ENCODE results near the gene HEXA.
"Not testable (repeated sequence)": the region's sequence is repeated elsewhere in the genome, so short reads cannot be mapped to it uniquely, and the experiment has no call there.

Gene HEXA

DNA sequence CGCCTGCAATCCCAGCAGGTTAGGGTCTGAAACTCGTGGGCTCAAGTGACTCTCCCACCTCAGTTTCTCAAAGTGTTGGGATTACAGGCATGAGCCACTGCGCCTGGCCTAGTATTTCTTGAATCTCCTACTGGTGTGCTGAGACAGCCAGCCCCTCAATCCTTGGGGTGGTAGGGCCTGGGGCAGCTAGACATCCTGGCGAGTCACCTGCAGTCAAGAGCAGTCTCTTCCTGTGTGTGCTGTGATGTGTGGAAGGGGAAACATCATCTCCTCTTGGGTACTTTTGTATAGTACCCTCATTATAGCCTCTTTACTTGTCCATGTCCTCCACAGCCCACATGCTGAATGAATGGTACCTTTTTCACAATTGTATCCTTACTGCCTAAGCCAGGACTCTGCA, 4.9 kb upstream of the HEXA start:
- no peaks in the 10 kb centered on the region for H3K36me3 ChIP-seq (replicated peaks; ENCODE audit: insufficient read depth, low read length)
- H3K27me3 ChIP-seq (replicated peaks; ENCODE audit: insufficient read depth, low read length) = no peaks in the 10 kb centered on the region
- no peak overlapping the region for H2AFZ ChIP-seq (ENCODE audit: low read length)

DNA sequence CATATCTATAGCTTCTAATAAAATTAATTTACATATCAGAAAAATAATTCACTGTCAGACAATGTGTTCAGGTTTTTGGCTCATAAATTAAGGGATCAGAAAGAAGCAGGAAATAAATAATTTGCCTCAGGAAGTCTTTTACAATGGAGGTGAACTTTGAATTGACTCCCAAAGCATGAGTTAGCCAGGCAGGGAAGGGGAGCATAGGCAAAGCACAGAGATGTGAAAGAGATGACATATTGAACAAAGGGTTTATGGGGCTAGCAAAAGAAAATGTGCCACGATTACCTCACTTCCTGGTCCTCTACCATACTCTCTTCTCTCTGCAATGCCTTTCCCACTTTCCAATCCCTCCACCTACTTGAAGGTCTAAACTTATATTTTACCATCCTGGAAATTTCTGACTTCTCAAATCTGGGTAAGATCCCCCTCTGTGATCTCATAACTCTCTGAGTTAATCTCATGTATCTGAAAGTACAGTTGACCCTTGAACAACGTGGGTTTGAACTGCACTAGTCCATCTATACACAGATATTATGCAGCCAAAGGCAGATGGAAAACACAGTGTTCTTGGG, 4.1 kb upstream of the HEXA start:
- H2AFZ ChIP-seq (ENCODE audit: low read length) = no peak overlapping the region
- H3K27ac ChIP-seq (ENCODE audit: low read length) = no peak overlapping the region
- H3K79me2 ChIP-seq (ENCODE audit: low read length) = peaks cover 15% of the 10 kb centered on the region
- H3K27me3 ChIP-seq (replicated peaks; ENCODE audit: insufficient read depth, low read length) = no peaks in the 10 kb centered on the region
- peaks cover 4% of the 10 kb centered on the region for H3K4me1 ChIP-seq (ENCODE audit: low read length)
- H3K4me2 ChIP-seq (ENCODE audit: low read depth, low read length) = no peak overlapping the region
- H3K36me3 ChIP-seq (replicated peaks; ENCODE audit: insufficient read depth, low read length) = no peaks in the 10 kb centered on the region
- no peaks in the 10 kb centered on the region for H3K9me2 ChIP-seq (replicated peaks; ENCODE audit: insufficient read depth, low read length)
- H3K9ac ChIP-seq (ENCODE audit: low read length) = no peak overlapping the region
- DNase-seq = no peak
- no peaks in the 10 kb centered on the region for H3K9me3 ChIP-seq (replicated peaks; ENCODE audit: insufficient read depth, low read length)
- TF ChIP-seq EZH2 (optimal IDR thresholded peaks at IDR 0.05; ENCODE audit: low read depth, low read length) = no peak
- TF ChIP-seq, protein P1, sequence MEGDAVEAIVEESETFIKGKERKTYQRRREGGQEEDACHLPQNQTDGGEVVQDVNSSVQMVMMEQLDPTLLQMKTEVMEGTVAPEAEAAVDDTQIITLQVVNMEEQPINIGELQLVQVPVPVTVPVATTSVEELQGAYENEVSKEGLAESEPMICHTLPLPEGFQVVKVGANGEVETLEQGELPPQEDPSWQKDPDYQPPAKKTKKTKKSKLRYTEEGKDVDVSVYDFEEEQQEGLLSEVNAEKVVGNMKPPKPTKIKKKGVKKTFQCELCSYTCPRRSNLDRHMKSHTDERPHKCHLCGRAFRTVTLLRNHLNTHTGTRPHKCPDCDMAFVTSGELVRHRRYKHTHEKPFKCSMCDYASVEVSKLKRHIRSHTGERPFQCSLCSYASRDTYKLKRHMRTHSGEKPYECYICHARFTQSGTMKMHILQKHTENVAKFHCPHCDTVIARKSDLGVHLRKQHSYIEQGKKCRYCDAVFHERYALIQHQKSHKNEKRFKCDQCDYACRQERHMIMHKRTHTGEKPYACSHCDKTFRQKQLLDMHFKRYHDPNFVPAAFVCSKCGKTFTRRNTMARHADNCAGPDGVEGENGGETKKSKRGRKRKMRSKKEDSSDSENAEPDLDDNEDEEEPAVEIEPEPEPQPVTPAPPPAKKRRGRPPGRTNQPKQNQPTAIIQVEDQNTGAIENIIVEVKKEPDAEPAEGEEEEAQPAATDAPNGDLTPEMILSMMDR (IDR thresholded peaks at IDR 0.05; ENCODE audit: low read length) = no peak
- TF ChIP-seq EZH2phosphoT487 (IDR thresholded peaks at IDR 0.05; ENCODE audit: low read length) = no peak
- H3F3A ChIP-seq (ENCODE audit: insufficient read depth, low read length) = peaks cover 12% of the 10 kb centered on the region
- H3K4me3 ChIP-seq (ENCODE audit: low read length) = no peak overlapping the region
- no peaks in the 10 kb centered on the region for H4K20me1 ChIP-seq (ENCODE audit: insufficient read depth, low read length)

More for the DNA sequence above, 4.9 kb upstream of the HEXA start:
- Histone ChIP-seq H3K79me2 (ENCODE audit: low read length) (peaks cover 7% of the 10 kb centered on the region), H3K9me3 (replicated peaks; ENCODE audit: insufficient read depth, low read length) (no peaks in the 10 kb centered on the region), H3F3A (ENCODE audit: insufficient read depth, low read length) (peaks cover 12% of the 10 kb centered on the region), H3K9me2 (replicated peaks; ENCODE audit: insufficient read depth, low read length) (no peaks in the 10 kb centered on the region), H3K4me2 (ENCODE audit: low read depth, low read length) (no peak overlapping the region), H4K20me1 (ENCODE audit: insufficient read depth, low read length) (no peaks in the 10 kb centered on the region), H3K27ac (ENCODE audit: low read length) (no peak overlapping the region), H3K9ac (ENCODE audit: low read length) (no peak overlapping the region), H3K4me1 (ENCODE audit: low read length) (peaks cover 4% of the 10 kb centered on the region), H3K4me3 (ENCODE audit: low read length) (no peak overlapping the region)
- TF ChIP-seq, protein P1 (IDR thresholded peaks at IDR 0.05; ENCODE audit: low read length) = no peak
- TF ChIP-seq EZH2phosphoT487 (IDR thresholded peaks at IDR 0.05; ENCODE audit: low read length) (no peak), EZH2 (optimal IDR thresholded peaks at IDR 0.05; ENCODE audit: low read depth, low read length) (no peak)
- no peak for DNase-seq

DNA sequence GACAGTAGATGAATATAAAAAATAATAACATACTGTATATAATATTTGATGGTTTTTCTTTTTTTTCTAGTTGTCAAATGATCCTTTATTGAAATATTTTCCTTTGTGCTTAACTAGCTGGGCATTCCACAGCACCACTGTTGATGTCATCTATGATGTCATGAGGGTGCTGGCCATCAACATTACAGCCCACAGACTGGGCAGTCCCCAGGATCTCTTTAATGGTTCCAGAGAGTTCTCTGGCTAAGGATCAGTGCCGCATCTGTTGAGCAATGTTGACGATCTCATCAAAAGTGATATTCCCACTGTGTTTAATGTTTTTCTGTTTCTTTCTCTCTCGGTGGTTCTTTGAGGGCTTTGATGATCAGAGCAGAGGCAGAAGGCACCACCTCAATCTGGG, 3.3 kb upstream of the HEXA start:
- DNase-seq; H3K9me3 ChIP-seq (replicated peaks; ENCODE audit: insufficient read depth, low read length); H3K9ac ChIP-seq (ENCODE audit: low read length): not testable (repeated sequence)

DNA sequence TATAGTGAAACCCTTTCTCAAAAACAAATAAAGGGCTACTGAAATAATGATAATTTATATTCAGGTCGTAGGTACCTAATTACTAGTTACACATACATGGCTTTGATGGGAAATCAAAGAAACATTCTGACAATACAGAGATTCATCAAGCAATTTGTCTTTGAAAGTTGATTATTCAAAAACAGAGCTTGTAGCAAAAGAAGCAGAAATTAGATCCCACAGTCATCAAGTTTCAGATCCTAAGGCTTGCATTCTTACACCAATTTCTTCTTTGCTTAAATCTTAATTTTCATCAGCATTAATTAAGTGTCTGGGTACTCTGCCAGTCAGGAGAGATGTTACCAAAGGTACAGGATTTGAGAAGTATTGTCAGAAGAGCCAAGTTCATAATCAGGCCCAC, 1.5 kb upstream of the HEXA start:
- Histone ChIP-seq H3K4me1 (ENCODE audit: low read length) (peaks cover 12% of the 10 kb centered on the region), H2AFZ (ENCODE audit: low read length) (no peak overlapping the region), H3K4me2 (ENCODE audit: low read depth, low read length) (no peak overlapping the region), H3K9me3 (replicated peaks; ENCODE audit: insufficient read depth, low read length) (no peaks in the 10 kb centered on the region), H3K79me2 (ENCODE audit: low read length) (peaks cover 41% of the 10 kb centered on the region), H3K9me2 (replicated peaks; ENCODE audit: insufficient read depth, low read length) (no peaks in the 10 kb centered on the region), H3K27ac (ENCODE audit: low read length) (no peak overlapping the region), H3F3A (ENCODE audit: insufficient read depth, low read length) (peaks cover 12% of the 10 kb centered on the region), H3K27me3 (replicated peaks; ENCODE audit: insufficient read depth, low read length) (no peaks in the 10 kb centered on the region), H3K36me3 (replicated peaks; ENCODE audit: insufficient read depth, low read length) (no peaks in the 10 kb centered on the region), H3K9ac (ENCODE audit: low read length) (no peak overlapping the region), H3K4me3 (ENCODE audit: low read length) (no peak overlapping the region), H4K20me1 (ENCODE audit: insufficient read depth, low read length) (no peaks in the 10 kb centered on the region)
- TF ChIP-seq, protein P1 (IDR thresholded peaks at IDR 0.05; ENCODE audit: low read length) = no peak
- TF ChIP-seq EZH2phosphoT487 (IDR thresholded peaks at IDR 0.05; ENCODE audit: low read length) = no peak
- TF ChIP-seq EZH2 (optimal IDR thresholded peaks at IDR 0.05; ENCODE audit: low read depth, low read length) = no peak
- DNase-seq = no peak

More for the DNA sequence above, 3.3 kb upstream of the HEXA start:
- peaks cover 23% of the 10 kb centered on the region for H3K79me2 ChIP-seq (ENCODE audit: low read length)
- H3K4me1 ChIP-seq (ENCODE audit: low read length) = peaks cover 12% of the 10 kb centered on the region
- H4K20me1 ChIP-seq (ENCODE audit: insufficient read depth, low read length); H2AFZ ChIP-seq (ENCODE audit: low read length); H3K9me2 ChIP-seq (replicated peaks; ENCODE audit: insufficient read depth, low read length); H3K36me3 ChIP-seq (replicated peaks; ENCODE audit: insufficient read depth, low read length); H3K27me3 ChIP-seq (replicated peaks; ENCODE audit: insufficient read depth, low read length); H3K4me3 ChIP-seq (ENCODE audit: low read length); H3K4me2 ChIP-seq (ENCODE audit: low read depth, low read length); H3K27ac ChIP-seq (ENCODE audit: low read length): not testable (repeated sequence)
- peaks cover 12% of the 10 kb centered on the region for H3F3A ChIP-seq (ENCODE audit: insufficient read depth, low read length)
